Measurements from ENCODE around the gene KCNT1. TPM values are rescaled to one million over a fixed set of nuclear protein-coding genes. Genes with fewer than 3 reads are reported as not detected.

KCNT1 gene
- polyA plus RNA-seq, 3 donors: 0.06 to 0.08 (median 0.06) TPM

GRCh38 chr9:135719472-135719871 is 17.5 kb downstream of the KCNT1 start:
- DNase-seq (ENCODE audit: low read depth in 3 of 3, low spot score in 2 of 3): no peak

GRCh38 chr9:135722365-135722764 is 20.4 kb downstream of the KCNT1 start:
- DNase-seq (ENCODE audit: low read depth in 3 of 3, low spot score in 2 of 3): no peak

GRCh38 chr9:135724186-135724787 is 22.3 kb downstream of the KCNT1 start:
- no peak for DNase-seq (ENCODE audit: low read depth in 3 of 3, low spot score in 2 of 3)

DNA sequence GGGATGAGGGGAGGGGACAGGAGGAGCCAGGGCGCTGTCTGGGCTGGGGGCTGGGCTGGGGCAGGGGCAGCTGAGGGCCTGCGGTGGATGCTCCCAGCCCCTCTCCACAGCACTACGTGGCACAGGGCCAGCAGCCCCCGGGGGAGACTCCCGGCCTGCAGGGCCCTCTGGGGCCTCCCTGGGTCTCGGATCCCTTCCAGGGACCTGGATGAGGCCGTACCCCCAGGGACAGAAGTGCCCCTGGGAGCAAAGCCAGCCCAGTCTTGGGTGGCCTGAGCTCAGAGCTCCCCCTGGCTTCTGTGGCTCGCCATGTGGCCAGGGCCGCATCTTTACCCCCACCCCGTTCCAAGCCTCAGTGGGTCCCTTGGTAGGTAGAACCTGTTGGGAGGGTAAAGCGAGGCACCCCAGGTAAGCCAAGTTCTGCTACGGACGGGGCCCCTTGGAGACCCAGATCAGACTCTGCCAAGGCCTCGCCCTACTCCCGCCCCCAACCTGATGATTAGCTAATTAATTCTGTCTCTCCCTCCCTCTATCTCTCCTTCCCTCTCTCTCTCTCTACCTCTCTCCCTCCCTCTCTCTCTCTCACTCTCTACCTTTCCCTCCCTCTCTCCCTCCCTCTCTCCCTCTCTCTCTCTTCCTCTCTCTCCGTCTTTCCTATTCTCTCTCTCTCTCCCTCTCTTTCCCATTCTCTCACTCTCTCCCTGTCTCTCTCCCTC is 24.3 kb downstream of the KCNT1 start:
- DNase-seq (ENCODE audit: low read depth in 3 of 3, low spot score in 2 of 3): no peak

DNA sequence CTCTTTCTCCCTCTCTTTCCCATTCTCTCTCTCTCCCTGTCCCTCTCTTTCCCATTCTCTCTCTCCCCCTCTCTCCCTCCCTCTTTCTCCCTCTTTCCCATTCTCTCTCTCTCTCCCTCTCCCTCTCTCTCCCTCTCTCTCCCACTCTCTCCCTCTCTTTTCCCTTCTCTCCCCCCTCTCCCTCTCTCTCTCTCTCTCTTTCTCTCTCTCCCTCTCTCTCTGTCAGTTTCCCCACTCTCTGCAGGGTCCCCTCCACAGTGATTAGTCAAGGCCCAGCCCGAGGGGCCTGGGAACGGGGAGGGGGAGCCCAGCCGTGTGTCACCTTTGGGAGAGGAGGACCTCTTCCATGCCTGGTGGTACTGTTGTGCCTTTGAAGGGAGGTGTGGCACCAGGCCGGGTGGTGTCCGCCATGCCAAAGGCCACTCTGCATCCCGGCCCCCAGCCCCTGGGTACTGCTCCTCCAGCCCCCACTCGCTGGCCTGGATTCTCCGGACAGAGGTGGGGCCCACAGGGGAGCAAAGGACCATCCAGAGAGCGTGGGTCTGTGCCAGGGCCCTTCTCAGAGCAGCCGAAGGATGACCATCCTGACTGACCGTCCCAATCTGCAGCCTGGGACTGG is 25.4 kb downstream of the KCNT1 start:
- no peak for DNase-seq (ENCODE audit: low read depth in 3 of 3, low spot score in 2 of 3)

GRCh38 chr9:135728436-135729110 is 26.6 kb downstream of the KCNT1 start:
- DNase-seq (ENCODE audit: low read depth in 3 of 3, low spot score in 2 of 3): no peak

GRCh38 chr9:135729480-135729879 is 27.5 kb downstream of the KCNT1 start:
- no peak for DNase-seq (ENCODE audit: low read depth in 3 of 3, low spot score in 2 of 3)

DNA sequence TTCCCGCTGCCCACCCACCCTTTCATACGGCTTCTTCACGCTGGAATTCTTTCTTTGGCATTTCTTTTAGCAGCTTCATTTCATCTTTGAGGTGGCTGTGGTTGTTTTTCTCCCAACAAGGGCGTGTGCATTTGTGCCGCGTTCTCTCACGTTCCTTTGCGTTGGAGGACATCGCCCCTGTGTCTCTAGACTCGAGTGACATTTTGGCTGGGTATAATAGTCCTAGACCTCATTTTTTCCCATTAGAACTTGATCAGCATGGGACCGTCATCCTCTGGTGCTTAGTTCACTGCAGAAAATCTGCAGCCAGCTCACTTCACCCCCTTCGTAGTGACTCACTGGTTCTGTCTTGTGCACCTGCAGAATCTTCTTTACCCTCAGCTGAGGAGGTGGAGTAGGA is 29.5 kb downstream of the KCNT1 start:
- no peak for DNase-seq (ENCODE audit: low read depth in 3 of 3, low spot score in 2 of 3)

- DNase-seq (ENCODE audit: low read depth in 3 of 3, low spot score in 2 of 3): no peak
Measured at GRCh38 chr9:135732569-135733257, 30.7 kb downstream of the KCNT1 start.

- no peak for DNase-seq (ENCODE audit: low read depth in 3 of 3, low spot score in 2 of 3)
Measured at GRCh38 chr9:135734616-135735144, 32.7 kb downstream of the KCNT1 start.

DNA sequence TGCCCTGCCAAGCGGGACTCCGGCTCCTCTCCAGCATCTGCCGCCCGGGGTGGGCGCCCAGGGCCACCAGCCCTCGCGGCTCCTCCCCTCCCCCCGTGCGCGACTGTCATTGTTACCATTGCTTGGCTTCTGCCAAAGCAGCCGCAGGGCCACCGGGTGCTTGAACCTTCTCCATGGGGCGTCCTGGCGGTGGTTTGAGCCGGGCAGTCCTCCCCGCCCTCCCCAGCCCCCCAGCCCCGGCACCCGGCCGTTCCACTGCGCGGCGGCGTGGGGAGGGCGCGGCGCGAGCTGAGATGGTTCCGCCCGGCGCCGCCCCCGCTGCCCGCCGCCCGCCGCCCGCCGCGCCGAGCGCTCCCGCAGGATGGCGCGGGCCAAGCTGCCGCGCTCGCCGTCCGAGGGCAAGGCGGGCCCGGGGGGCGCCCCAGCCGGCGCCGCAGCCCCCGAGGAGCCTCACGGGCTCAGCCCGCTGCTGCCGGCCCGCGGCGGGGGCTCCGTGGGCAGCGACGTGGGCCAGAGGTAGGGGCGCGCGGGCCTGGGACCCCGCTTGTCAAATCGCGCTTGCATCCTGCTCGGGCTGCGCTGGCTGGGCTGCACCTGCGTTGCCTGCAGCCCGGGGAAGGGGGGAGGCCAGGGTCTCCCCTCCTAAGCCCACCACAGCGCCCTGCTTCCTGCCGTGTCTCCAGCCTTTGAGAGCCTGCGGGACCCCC is 34.4 kb downstream of the KCNT1 start:
- DNase-seq (ENCODE audit: low read depth in 3 of 3, low spot score in 2 of 3): no peak

DNA sequence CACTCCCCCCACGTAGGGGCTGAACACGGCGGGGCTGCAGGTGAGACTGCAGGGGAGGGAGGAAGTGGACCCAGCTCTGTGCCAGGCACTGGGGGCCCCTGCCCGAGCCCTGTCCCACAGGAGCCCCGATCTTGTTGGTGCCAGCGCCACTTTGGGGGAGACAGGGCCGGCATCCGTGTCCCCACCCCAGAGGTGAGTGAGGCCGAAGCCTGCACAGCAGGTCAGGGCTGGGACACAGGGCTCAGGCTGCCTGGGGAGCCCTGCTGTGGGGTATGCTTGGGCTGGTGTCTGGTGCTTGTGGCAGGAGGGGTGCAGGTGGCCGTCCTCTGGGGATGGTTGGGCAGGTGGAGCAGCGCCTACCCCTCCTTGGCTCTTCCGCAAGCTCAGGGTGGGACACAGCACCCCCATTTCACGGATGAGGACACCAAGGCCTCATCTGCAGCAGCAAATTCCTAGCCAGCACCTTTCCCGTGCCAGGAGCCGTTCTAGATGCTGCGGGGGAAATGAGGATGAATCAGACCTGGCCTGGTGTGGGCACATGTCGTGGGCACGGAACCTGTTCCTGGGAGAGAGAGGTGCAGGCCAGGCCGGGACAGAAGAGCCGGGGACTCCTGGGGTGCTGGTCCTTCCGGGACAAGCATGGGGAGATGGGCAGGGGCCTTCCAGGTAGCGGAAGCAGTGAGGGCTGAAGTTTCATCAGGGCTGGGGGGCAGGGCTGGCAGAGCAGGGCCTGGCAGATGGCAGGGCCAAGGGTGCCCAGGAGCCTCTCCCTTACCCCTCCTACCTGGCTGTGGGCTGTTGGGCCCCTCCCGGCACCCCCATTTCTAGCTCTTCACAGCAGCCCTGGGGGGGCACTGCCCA is 35.2 kb downstream of the KCNT1 start:
- DNase-seq (ENCODE audit: low read depth in 3 of 3, low spot score in 2 of 3): no peak

DNA sequence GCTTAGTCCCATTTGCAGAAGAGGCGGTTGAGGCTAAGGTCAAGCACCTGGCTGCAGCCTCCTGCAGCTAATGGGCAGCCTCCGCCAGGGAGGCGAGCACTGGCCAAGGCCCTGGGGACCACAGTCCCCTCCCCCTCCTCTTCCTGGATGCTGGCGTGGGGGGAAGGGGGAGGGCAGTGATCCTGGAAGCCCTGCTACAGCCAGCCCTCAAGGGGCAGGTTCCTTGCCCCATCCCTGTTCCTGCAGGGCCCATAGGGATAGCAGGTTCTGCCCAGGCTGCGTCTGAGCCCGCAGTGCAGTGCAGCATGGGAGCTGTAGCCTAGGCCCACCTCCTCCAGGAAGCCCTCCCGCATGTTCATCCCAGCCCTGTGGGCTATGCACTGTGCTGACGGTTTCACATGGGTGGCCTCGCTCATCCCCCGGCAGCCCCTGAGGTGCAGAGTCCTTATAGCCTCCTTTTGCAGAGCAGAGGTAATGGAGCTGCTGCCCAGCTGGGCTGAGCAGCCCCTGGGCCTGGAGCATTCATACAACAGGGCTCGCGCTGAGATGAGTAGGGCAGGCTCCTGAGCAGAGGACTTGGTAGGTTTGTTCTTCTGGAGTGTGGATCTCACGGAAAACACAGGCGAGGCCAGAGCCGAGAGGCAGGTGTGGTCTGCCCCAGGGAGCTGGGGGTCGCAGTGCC is 36.0 kb downstream of the KCNT1 start:
- no peak for DNase-seq (ENCODE audit: low read depth in 3 of 3, low spot score in 2 of 3)

GRCh38 chr9:135739271-135740220 is 37.6 kb downstream of the KCNT1 start:
- DNase-seq (ENCODE audit: low read depth in 3 of 3, low spot score in 2 of 3): no peak

- no peak for DNase-seq (ENCODE audit: low read depth in 3 of 3, low spot score in 2 of 3)
Measured at GRCh38 chr9:135741276-135742219, 39.6 kb downstream of the KCNT1 start.

- no peak for DNase-seq (ENCODE audit: low read depth in 3 of 3, low spot score in 2 of 3)
Measured at GRCh38 chr9:135743021-135743420, 41.0 kb downstream of the KCNT1 start.

Measured in right renal cortex interstitium (tissue), 3 donors.